ENCODE results near the gene TGM2. TPM values are rescaled to one million over a fixed set of nuclear protein-coding genes. Genes with fewer than 3 reads are reported as not detected.

The TGM2 gene
- total RNA-seq, 2 experiments from 2014 or later, result not detected

GRCh38 chr20:38192323-38192885 lies 27.3 kb upstream of the TGM2 start:
- Mint-ChIP-seq H3K4me1 (no peaks in the 10 kb centered on the region), H3K27ac (no peak overlapping the region), H3K27me3 (peaks cover 5% of the 10 kb centered on the region), H3K36me3 (no peaks in the 10 kb centered on the region), H3K4me3 (no peak overlapping the region), H3K9me3 (no peaks in the 10 kb centered on the region)
- DNase-seq, result no peak

- peaks cover 7% of the 10 kb centered on the region for H3K27me3 Mint-ChIP-seq
- no peak overlapping the region for H3K27ac Mint-ChIP-seq
- no peaks in the 10 kb centered on the region for H3K9me3 Mint-ChIP-seq
- H3K4me3 Mint-ChIP-seq, result no peak overlapping the region
- H3K4me1 Mint-ChIP-seq, result no peaks in the 10 kb centered on the region
- H3K36me3 Mint-ChIP-seq, result no peaks in the 10 kb centered on the region
- no peak for DNase-seq
Observed at GRCh38 chr20:38191654-38192053, 26.6 kb upstream of the TGM2 start.

- no peak overlapping the region for H3K27ac Mint-ChIP-seq
Observed at GRCh38 chr20:38190936-38191371, 25.9 kb upstream of the TGM2 start.

GRCh38 chr20:38190166-38190565 lies 25.1 kb upstream of the TGM2 start:
- Mint-ChIP-seq H3K9me3 (no peaks in the 10 kb centered on the region), H3K36me3 (no peaks in the 10 kb centered on the region), H3K27ac (no peak overlapping the region)

More at GRCh38 chr20:38190936-38191371, 25.9 kb upstream of the TGM2 start:
- H3K4me1 Mint-ChIP-seq, result no peaks in the 10 kb centered on the region
- H3K27me3 Mint-ChIP-seq, result peaks cover 9% of the 10 kb centered on the region
- H3K9me3 Mint-ChIP-seq, result no peaks in the 10 kb centered on the region
- no peaks in the 10 kb centered on the region for H3K36me3 Mint-ChIP-seq
- H3K4me3 Mint-ChIP-seq, result no peak overlapping the region
- no peak for DNase-seq

GRCh38 chr20:38187517-38187916 lies 22.4 kb upstream of the TGM2 start:
- no peak overlapping the region for H3K4me3 Mint-ChIP-seq
- H3K4me1 Mint-ChIP-seq, result no peaks in the 10 kb centered on the region
- no peak for DNase-seq
- peaks cover 11% of the 10 kb centered on the region for H3K27me3 Mint-ChIP-seq
- H3K27ac Mint-ChIP-seq, result no peak overlapping the region
- H3K9me3 Mint-ChIP-seq, result no peaks in the 10 kb centered on the region
- no peaks in the 10 kb centered on the region for H3K36me3 Mint-ChIP-seq

More at GRCh38 chr20:38190166-38190565, 25.1 kb upstream of the TGM2 start:
- peaks cover 9% of the 10 kb centered on the region for H3K27me3 Mint-ChIP-seq
- H3K4me3 Mint-ChIP-seq, result no peak overlapping the region
- DNase-seq, result no peak
- no peaks in the 10 kb centered on the region for H3K4me1 Mint-ChIP-seq

- Mint-ChIP-seq H3K4me1 (no peaks in the 10 kb centered on the region), H3K9me3 (no peaks in the 10 kb centered on the region), H3K27ac (no peak overlapping the region), H3K27me3 (peaks cover 10% of the 10 kb centered on the region), H3K4me3 (no peak overlapping the region), H3K36me3 (no peaks in the 10 kb centered on the region)
- DNase-seq, result no peak
Observed at GRCh38 chr20:38186788-38187221, 21.7 kb upstream of the TGM2 start.

GRCh38 chr20:38184101-38184500 lies 19.0 kb upstream of the TGM2 start:
- H3K4me3 Mint-ChIP-seq, result no peak overlapping the region
- no peaks in the 10 kb centered on the region for H3K36me3 Mint-ChIP-seq
- peaks cover 14% of the 10 kb centered on the region for H3K27me3 Mint-ChIP-seq
- no peak for DNase-seq
- H3K9me3 Mint-ChIP-seq, result no peaks in the 10 kb centered on the region
- no peak overlapping the region for H3K27ac Mint-ChIP-seq
- no peaks in the 10 kb centered on the region for H3K4me1 Mint-ChIP-seq

- H3K27me3 Mint-ChIP-seq, result peaks cover 14% of the 10 kb centered on the region
- H3K9me3 Mint-ChIP-seq, result no peaks in the 10 kb centered on the region
- no peaks in the 10 kb centered on the region for H3K4me1 Mint-ChIP-seq
- no peaks in the 10 kb centered on the region for H3K36me3 Mint-ChIP-seq
- H3K27ac Mint-ChIP-seq, result no peak overlapping the region
- no peak for DNase-seq
- no peak overlapping the region for H3K4me3 Mint-ChIP-seq
Observed at GRCh38 chr20:38181971-38182370, 16.9 kb upstream of the TGM2 start.

GRCh38 chr20:38181207-38181801 lies 16.2 kb upstream of the TGM2 start:
- Mint-ChIP-seq H3K27me3 (peaks cover 10% of the 10 kb centered on the region), H3K36me3 (no peaks in the 10 kb centered on the region), H3K9me3 (no peaks in the 10 kb centered on the region), H3K27ac (no peak overlapping the region), H3K4me3 (no peak overlapping the region), H3K4me1 (no peaks in the 10 kb centered on the region)
- DNase-seq, result no peak

GRCh38 chr20:38180781-38181180 lies 15.7 kb upstream of the TGM2 start:
- Mint-ChIP-seq H3K4me1 (no peaks in the 10 kb centered on the region), H3K27ac (no peak overlapping the region), H3K4me3 (no peak overlapping the region), H3K9me3 (no peaks in the 10 kb centered on the region), H3K36me3 (no peaks in the 10 kb centered on the region), H3K27me3 (peaks cover 10% of the 10 kb centered on the region)
- no peak for DNase-seq

GRCh38 chr20:38179846-38180245 lies 14.8 kb upstream of the TGM2 start:
- Mint-ChIP-seq H3K27me3 (peaks cover 10% of the 10 kb centered on the region), H3K4me1 (no peaks in the 10 kb centered on the region), H3K27ac (no peak overlapping the region), H3K9me3 (no peaks in the 10 kb centered on the region), H3K36me3 (no peaks in the 10 kb centered on the region), H3K4me3 (no peak overlapping the region)
- DNase-seq, result no peak

GRCh38 chr20:38178581-38178980 lies 13.5 kb upstream of the TGM2 start:
- Mint-ChIP-seq H3K4me1 (no peaks in the 10 kb centered on the region), H3K36me3 (no peaks in the 10 kb centered on the region), H3K9me3 (no peaks in the 10 kb centered on the region), H3K27me3 (peaks cover 6% of the 10 kb centered on the region), H3K4me3 (no peak overlapping the region), H3K27ac (no peak overlapping the region)
- no peak for DNase-seq

- DNase-seq, result no peak
- Mint-ChIP-seq H3K9me3 (no peaks in the 10 kb centered on the region), H3K27ac (no peak overlapping the region), H3K27me3 (peaks cover 4% of the 10 kb centered on the region), H3K4me3 (no peak overlapping the region), H3K4me1 (no peaks in the 10 kb centered on the region), H3K36me3 (no peaks in the 10 kb centered on the region)
Observed at GRCh38 chr20:38178065-38178491, 13.0 kb upstream of the TGM2 start.

GRCh38 chr20:38177201-38177600 lies 12.1 kb upstream of the TGM2 start:
- no peaks in the 10 kb centered on the region for H3K9me3 Mint-ChIP-seq
- H3K4me3 Mint-ChIP-seq, result no peak overlapping the region
- peaks cover 7% of the 10 kb centered on the region for H3K27me3 Mint-ChIP-seq
- no peaks in the 10 kb centered on the region for H3K36me3 Mint-ChIP-seq
- H3K27ac Mint-ChIP-seq, result no peak overlapping the region
- no peak for DNase-seq
- H3K4me1 Mint-ChIP-seq, result no peaks in the 10 kb centered on the region

GRCh38 chr20:38175304-38176180 lies 10.5 kb upstream of the TGM2 start:
- Mint-ChIP-seq H3K27me3 (peaks cover 3% of the 10 kb centered on the region), H3K9me3 (no peaks in the 10 kb centered on the region), H3K36me3 (no peaks in the 10 kb centered on the region), H3K4me1 (no peaks in the 10 kb centered on the region), H3K4me3 (no peak overlapping the region), H3K27ac (no peak overlapping the region)
- no peak for DNase-seq

Data from activated naive CD8-positive, alpha-beta T cell treated with anti-CD3 and anti-CD28 coated beads for 36 hours (primary cell).